Activated T-helper 1 cell treated with anti-CD3 and anti-CD28 coated beads, Interleukin-2, amount 50 U/mL, for 16 hours (primary cell): Measurements from ENCODE around the gene CD22.

Experiments used
- DNase-seq, 2 donors: peaks; one replicate each; pipeline ENCODE4 v3.0.0-alpha.2; 2020; ENCODE audit warnings: low read depth in 1 of 2, low spot score in 1 of 2

CD22 gene

GRCh38 chr19:35341006-35341405 lies 12.0 kb downstream of the CD22 start:
- DNase-seq, result no peak

GRCh38 chr19:35341565-35342225 lies 12.7 kb downstream of the CD22 start:
- no peak for DNase-seq

GRCh38 chr19:35342430-35342829 lies 13.4 kb downstream of the CD22 start:
- DNase-seq, result no peak

GRCh38 chr19:35344511-35345031 lies 15.6 kb downstream of the CD22 start:
- no peak for DNase-seq

- DNase-seq, result no peak
Observed at GRCh38 chr19:35345671-35346111, 16.7 kb downstream of the CD22 start.

- DNase-seq, result peak; percentile 38 to 46
Observed at GRCh38 chr19:35346193-35347052, 17.4 kb downstream of the CD22 start.

GRCh38 chr19:35347171-35347929 lies 18.4 kb downstream of the CD22 start, which contains the start of gene FFAR1:
Gene FFAR1, plus strand, starts transcription at chr19:35347902. Its CDS starts 3,650 bp downstream, at chr19:35351552.
- no peak for DNase-seq

- DNase-seq, result no peak
Observed at GRCh38 chr19:35347930-35348298, 18.9 kb downstream of the CD22 start.

- no peak for DNase-seq
Observed at GRCh38 chr19:35348911-35349611, 20.1 kb downstream of the CD22 start.

GRCh38 chr19:35349614-35350521 lies 20.9 kb downstream of the CD22 start:
- DNase-seq, result no peak

GRCh38 chr19:35350591-35350990 lies 21.6 kb downstream of the CD22 start:
- no peak for DNase-seq

GRCh38 chr19:35351411-35352176 lies 22.6 kb downstream of the CD22 start:
- no peak for DNase-seq

GRCh38 chr19:35352177-35352447 lies 23.1 kb downstream of the CD22 start:
- no peak for DNase-seq

- DNase-seq, result peak; percentile 42 to 49
Observed at GRCh38 chr19:35352448-35353304, 23.7 kb downstream of the CD22 start.

- DNase-seq, result no peak
Observed at GRCh38 chr19:35353635-35354034, 24.6 kb downstream of the CD22 start.

GRCh38 chr19:35354898-35355297 lies 25.9 kb downstream of the CD22 start:
- DNase-seq, result no peak

- DNase-seq, result no peak
Observed at GRCh38 chr19:35355791-35356460, 26.9 kb downstream of the CD22 start.
